ENCODE measurements around the gene SDHAF4.

SDHAF4 gene

GRCh38 chr6:70616728-70617260 is 50.1 kb downstream of the SDHAF4 start:
- DNase-seq (ENCODE audit: low read depth), result no peak
- TF ChIP-seq, protein P1, sequence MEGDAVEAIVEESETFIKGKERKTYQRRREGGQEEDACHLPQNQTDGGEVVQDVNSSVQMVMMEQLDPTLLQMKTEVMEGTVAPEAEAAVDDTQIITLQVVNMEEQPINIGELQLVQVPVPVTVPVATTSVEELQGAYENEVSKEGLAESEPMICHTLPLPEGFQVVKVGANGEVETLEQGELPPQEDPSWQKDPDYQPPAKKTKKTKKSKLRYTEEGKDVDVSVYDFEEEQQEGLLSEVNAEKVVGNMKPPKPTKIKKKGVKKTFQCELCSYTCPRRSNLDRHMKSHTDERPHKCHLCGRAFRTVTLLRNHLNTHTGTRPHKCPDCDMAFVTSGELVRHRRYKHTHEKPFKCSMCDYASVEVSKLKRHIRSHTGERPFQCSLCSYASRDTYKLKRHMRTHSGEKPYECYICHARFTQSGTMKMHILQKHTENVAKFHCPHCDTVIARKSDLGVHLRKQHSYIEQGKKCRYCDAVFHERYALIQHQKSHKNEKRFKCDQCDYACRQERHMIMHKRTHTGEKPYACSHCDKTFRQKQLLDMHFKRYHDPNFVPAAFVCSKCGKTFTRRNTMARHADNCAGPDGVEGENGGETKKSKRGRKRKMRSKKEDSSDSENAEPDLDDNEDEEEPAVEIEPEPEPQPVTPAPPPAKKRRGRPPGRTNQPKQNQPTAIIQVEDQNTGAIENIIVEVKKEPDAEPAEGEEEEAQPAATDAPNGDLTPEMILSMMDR (IDR thresholded peaks at IDR 0.05; ENCODE audit: low read length, missing control alignments), result no peak
- no peak overlapping the region for H3K4me3 ChIP-seq (replicated peaks; ENCODE audit: low read depth, low read length)

DNA sequence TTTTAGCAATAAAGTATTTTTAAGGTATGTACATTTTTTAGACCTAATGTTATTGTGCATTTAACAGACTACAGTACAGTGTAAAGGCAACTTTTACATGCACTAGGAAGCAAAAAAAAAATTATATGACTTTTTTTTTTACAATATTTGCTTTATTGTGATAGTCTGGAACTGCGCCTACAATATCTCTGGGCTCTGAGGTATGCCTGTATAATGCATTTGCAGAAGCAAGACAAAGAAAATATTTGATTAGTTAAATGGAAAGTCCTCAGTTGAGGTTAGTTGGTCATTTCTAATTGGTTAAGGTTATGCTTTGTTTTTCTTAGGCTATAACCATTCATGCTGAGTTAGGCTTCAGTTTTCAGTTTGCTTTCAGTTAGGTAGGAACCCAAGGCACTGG is 54.0 kb downstream of the SDHAF4 start:
- no peak overlapping the region for H3K4me3 ChIP-seq (replicated peaks; ENCODE audit: low read depth, low read length)
- DNase-seq (ENCODE audit: low read depth), result no peak
- TF ChIP-seq, protein P1 (IDR thresholded peaks at IDR 0.05; ENCODE audit: low read length, missing control alignments), result no peak

GRCh38 chr6:70622461-70622860 is 55.7 kb downstream of the SDHAF4 start:
- no peak for DNase-seq (ENCODE audit: low read depth)
- TF ChIP-seq, protein P1 (IDR thresholded peaks at IDR 0.05; ENCODE audit: low read length, missing control alignments), result no peak
- no peak overlapping the region for H3K4me3 ChIP-seq (replicated peaks; ENCODE audit: low read depth, low read length)

- no peak for DNase-seq (ENCODE audit: low read depth)
- no peak overlapping the region for H3K4me3 ChIP-seq (replicated peaks; ENCODE audit: low read depth, low read length)
- TF ChIP-seq, protein P1 (IDR thresholded peaks at IDR 0.05; ENCODE audit: low read length, missing control alignments), result no peak
These were observed 58.7 kb downstream of the SDHAF4 start for GRCh38 chr6:70625436-70625835.

DNA sequence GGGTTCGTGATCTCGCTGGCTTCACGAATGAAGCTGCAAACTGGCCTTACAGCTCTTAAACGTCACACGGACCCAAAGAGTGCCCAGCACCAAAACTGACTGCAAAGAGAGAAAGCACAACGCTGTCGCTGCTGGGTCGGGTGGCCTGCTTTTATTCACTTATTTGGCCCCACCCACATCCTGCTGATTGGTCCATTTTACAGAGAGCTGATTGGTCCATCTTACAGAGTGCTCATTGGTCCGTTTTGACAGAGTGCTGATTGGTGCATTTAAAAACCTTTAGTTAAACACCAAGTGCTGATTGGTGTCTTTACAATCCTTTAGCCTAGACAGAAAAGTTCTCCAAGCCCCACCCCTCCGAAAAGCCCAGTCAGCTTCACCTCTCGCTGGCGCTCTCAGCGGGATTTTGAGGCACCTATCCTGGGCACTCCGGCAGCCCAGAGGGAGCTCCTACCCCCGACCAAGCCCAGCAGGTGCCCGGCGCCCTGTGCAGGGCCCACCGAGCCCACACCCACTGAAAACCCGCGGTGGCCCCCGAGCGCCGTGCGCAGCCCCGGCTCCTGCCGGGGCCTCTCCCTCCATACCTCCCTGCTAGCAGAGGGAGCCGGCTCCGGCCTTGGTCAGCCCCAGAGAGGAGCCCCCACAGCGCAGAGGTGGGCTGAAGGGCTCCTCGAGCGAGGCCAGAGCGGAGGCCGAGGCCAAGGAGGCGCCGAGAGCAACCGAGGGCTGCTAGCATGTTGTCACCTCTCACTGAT is 60.9 kb downstream of the SDHAF4 start:
- DNase-seq (ENCODE audit: low read depth), result no peak
- H3K4me3 ChIP-seq (replicated peaks; ENCODE audit: low read depth, low read length), result no peak overlapping the region
- TF ChIP-seq, protein P1 (IDR thresholded peaks at IDR 0.05; ENCODE audit: low read length, missing control alignments), result no peak

DNA sequence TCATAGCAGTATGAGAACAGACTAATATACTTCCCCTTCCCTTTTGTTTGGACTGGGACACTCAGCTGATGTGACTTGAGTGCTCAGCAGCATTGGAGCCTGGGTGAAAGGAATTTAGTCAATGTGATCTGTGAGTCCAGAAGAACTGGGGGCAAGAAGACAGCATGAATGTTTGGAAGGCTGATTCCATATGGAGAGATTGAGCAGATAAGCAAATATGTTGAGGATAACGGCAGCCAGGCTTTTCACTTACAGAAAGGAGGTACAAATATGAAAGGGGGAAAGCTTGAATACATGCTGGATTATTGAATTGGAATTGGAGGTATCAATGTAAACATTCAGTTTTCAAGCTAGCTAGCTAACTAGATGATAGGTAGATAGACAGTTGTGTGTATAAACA is 63.2 kb downstream of the SDHAF4 start:
- DNase-seq (ENCODE audit: low read depth), result no peak
- TF ChIP-seq, protein P1 (IDR thresholded peaks at IDR 0.05; ENCODE audit: low read length, missing control alignments), result no peak
- no peak overlapping the region for H3K4me3 ChIP-seq (replicated peaks; ENCODE audit: low read depth, low read length)

DNA sequence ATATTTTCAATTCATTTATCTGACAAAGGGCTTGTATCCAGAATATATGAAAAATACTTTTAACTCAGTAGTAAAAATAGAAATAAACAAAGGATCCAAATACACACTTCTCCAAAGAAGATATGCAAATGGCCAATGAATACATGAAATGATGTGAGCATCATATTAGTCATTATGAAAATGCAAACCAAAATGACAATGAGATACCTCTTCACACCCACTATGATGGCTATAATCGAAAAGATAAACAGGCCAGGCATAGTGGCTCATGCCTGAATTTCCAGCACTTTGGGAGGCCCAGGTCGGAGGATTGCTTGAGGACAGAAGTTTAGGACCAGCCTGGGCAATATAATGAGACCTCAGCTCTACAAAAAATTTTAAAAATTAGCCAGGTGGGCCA is 67.1 kb downstream of the SDHAF4 start:
- no peak for DNase-seq (ENCODE audit: low read depth)
- TF ChIP-seq, protein P1 (IDR thresholded peaks at IDR 0.05; ENCODE audit: low read length, missing control alignments), result no peak
- no peak overlapping the region for H3K4me3 ChIP-seq (replicated peaks; ENCODE audit: low read depth, low read length)

Measured in fibroblast of pulmonary artery (primary cell).